Activated CD4-positive, alpha-beta T cell treated with anti-CD3 and anti-CD28 coated beads for 36 hours (primary cell): Measurements from ENCODE around the gene SERINC3. TPM values are rescaled to one million over a fixed set of nuclear protein-coding genes. Genes with fewer than 3 reads are reported as not detected.

Source experiments
- ATAC-seq: fragments of 200-7000 bp; cut with Tn5 transposase; one replicate; pipeline ENCODE4 v1.10.0; 2021; ENCODE audit warnings: mild to moderate bottlenecking, moderate library complexity
- CTCF ChIA-PET: fragments of 350-600 bp; sonication (Branson Sonifier 250); formaldehyde crosslinking; loops from one replicate; lab custom pipeline; 2021; ENCODE audit warnings: antibody characterized with exemption; lab: Charles Lee
- POLR2A ChIA-PET: fragments of 350-600 bp; sonication (Branson Sonifier 250); formaldehyde crosslinking; loops from one replicate; lab custom pipeline; 2021; ENCODE audit warnings: antibody characterized with exemption, inconsistent platforms; lab: Charles Lee
- DNase-seq: peaks from one replicate; pipeline ENCODE4 v3.0.0-alpha.2; 2020
- H3K27ac Mint-ChIP-seq: one replicate; pipeline ENCODE4 v1.8.0; 2021; ENCODE audit warnings: mixed read lengths
- H3K27me3 Mint-ChIP-seq: one replicate; pipeline ENCODE4 v1.8.0; 2021; ENCODE audit warnings: mixed read lengths
- H3K36me3 Mint-ChIP-seq: one replicate; pipeline ENCODE4 v1.8.0; 2021; ENCODE audit warnings: low read depth, mixed read lengths
- H3K4me1 Mint-ChIP-seq: one replicate; pipeline ENCODE4 v1.8.0; 2021; ENCODE audit warnings: mixed read lengths
- H3K4me3 Mint-ChIP-seq: one replicate; pipeline ENCODE4 v1.8.0; 2021; ENCODE audit warnings: mild to moderate bottlenecking, moderate library complexity, mixed read lengths
- H3K9me3 Mint-ChIP-seq: one replicate; pipeline ENCODE4 v1.8.0; 2021; ENCODE audit warnings: low read depth, mixed read lengths
- intact Hi-C, 2 experiments: fragments of 100-400 bp; cut with DNase I in 1 of 2; cut with micrococcal nuclease in 1 of 2; formaldehyde crosslinking; loops; one replicate each; pipeline versions ENCODE4 v1.14.2 to v1.15.1; 2022 to 2024; cut with DNase I, micrococcal nuclease
- total RNA-seq, 2 experiments: library from RNA; stranded (reverse); gene quantifications; one replicate each; pipeline ENCODE4 v1.2.3, GENCODE V29; 2021

SERINC3 gene
- total RNA-seq, 2 experiments from 2014 or later = 51.9 to 58.5 TPM

- no peak overlapping the region for H3K4me3 Mint-ChIP-seq
- no peaks in the 10 kb centered on the region for H3K36me3 Mint-ChIP-seq
- ATAC-seq = no peak
- intact Hi-C loops = loop anchor here in 1 of 2 experiments (5.0 kb wide), 1 partner anchor 247 kb away; no protein-coding TSS in a partner anchor
- H3K27ac Mint-ChIP-seq = no peak overlapping the region
- no peaks in the 10 kb centered on the region for H3K27me3 Mint-ChIP-seq
- H3K4me1 Mint-ChIP-seq = no peaks in the 10 kb centered on the region
- POLR2A ChIA-PET = no interaction called here
- CTCF ChIA-PET = no interaction called here
- no peaks in the 10 kb centered on the region for H3K9me3 Mint-ChIP-seq
- no peak for DNase-seq
These were observed 57.4 kb downstream of the SERINC3 start for GRCh38 chr20:44464514-44464913.

GRCh38 chr20:44463466-44463865, 58.4 kb downstream of the SERINC3 start:
- CTCF ChIA-PET = interaction anchor here (0.9 kb wide), 1 partner anchor 12 kb away, joined by 3 read pairs; the partner anchor contains the start of gene TTPAL
- no peaks in the 10 kb centered on the region for H3K4me1 Mint-ChIP-seq
- ATAC-seq = no peak

GRCh38 chr20:44461803-44462174, 60.1 kb downstream of the SERINC3 start:
- Mint-ChIP-seq H3K4me1 (no peaks in the 10 kb centered on the region), H3K36me3 (no peaks in the 10 kb centered on the region), H3K27ac (no peak overlapping the region), H3K9me3 (no peaks in the 10 kb centered on the region), H3K27me3 (no peaks in the 10 kb centered on the region), H3K4me3 (no peak overlapping the region)
- DNase-seq (no peak), ATAC-seq (no peak)
- intact Hi-C loops = loop anchor here (2.0 to 5.0 kb wide), 3 partner anchors 75 to 247 kb away; no protein-coding TSS in a partner anchor
- CTCF ChIA-PET = interaction anchor here (0.6 to 1.7 kb wide), 10 partner anchors 9 to 246 kb away, joined by 3 to 6 read pairs (median 3); no protein-coding TSS in a partner anchor
- POLR2A ChIA-PET = no interaction called here

More at GRCh38 chr20:44463466-44463865, 58.4 kb downstream of the SERINC3 start:
- Mint-ChIP-seq H3K27ac (no peak overlapping the region), H3K36me3 (no peaks in the 10 kb centered on the region), H3K9me3 (no peaks in the 10 kb centered on the region), H3K4me3 (no peak overlapping the region), H3K27me3 (no peaks in the 10 kb centered on the region)
- intact Hi-C loops = loop anchor here in 1 of 2 experiments (5.0 kb wide), 1 partner anchor 246 kb away; no protein-coding TSS in a partner anchor
- POLR2A ChIA-PET = interaction anchor here (0.7 kb wide), 1 partner anchor 101 kb away, joined by 5 read pairs; no protein-coding TSS in a partner anchor
- no peak for DNase-seq

DNA sequence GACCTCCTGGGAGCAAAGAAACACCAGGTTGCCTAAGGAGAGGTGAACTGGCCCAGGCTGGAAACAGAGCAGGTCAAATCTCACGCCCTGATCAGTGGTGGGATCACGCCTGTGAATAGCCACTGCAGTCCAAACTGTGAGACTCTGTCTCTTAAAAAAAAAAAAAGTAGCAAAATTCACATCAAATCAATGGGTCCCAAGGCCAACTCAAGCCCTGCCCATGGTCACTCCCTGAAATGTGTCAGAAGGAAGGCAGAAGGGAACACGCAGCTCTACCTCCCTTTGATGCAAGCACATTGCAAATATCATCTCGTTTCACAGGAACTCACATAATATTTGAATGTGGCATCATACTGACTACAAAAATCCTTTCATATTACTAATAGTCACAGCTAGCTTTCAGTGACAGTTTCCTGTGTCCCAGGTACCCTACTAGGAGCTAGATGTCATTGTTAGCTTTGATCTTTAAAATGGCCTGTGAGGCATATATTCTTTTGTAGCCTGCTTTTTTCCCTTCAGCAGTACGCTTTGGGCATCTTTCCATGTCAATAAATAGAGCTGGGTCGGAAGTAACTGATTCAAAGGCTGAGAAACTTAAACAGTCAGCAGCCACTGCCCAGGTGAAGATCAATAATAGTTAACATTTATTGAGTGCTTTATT, 60.6 kb downstream of the SERINC3 start:
- DNase-seq (no peak), ATAC-seq (no peak)
- ChIA-PET POLR2A (no interaction called here), CTCF (interaction anchor here (0.6 to 1.7 kb wide), 7 partner anchors 9 to 242 kb away, joined by 3 to 6 read pairs (median 3); no protein-coding TSS in a partner anchor)
- no peak overlapping the region for H3K4me3 Mint-ChIP-seq
- no peaks in the 10 kb centered on the region for H3K36me3 Mint-ChIP-seq
- no peaks in the 10 kb centered on the region for H3K4me1 Mint-ChIP-seq
- intact Hi-C loops = loop anchor here (2.0 to 5.0 kb wide), 3 partner anchors 74 to 246 kb away; no protein-coding TSS in a partner anchor
- no peaks in the 10 kb centered on the region for H3K27me3 Mint-ChIP-seq
- no peak overlapping the region for H3K27ac Mint-ChIP-seq
- H3K9me3 Mint-ChIP-seq = no peaks in the 10 kb centered on the region

- DNase-seq (no peak), ATAC-seq (peak; percentile 47)
- POLR2A ChIA-PET = no interaction called here
- Mint-ChIP-seq H3K4me3 (no peak overlapping the region), H3K4me1 (no peaks in the 10 kb centered on the region), H3K27me3 (no peaks in the 10 kb centered on the region), H3K36me3 (no peaks in the 10 kb centered on the region), H3K27ac (no peak overlapping the region), H3K9me3 (no peaks in the 10 kb centered on the region)
- CTCF ChIA-PET = interaction anchor here (0.9 to 1.7 kb wide), 3 partner anchors 8 to 77 kb away, joined by 3 to 6 read pairs (median 3); no protein-coding TSS in a partner anchor
- intact Hi-C loops = loop anchor here (1.0 to 5.0 kb wide), 4 partner anchors 72 to 246 kb away; no protein-coding TSS in a partner anchor
These were observed 61.1 kb downstream of the SERINC3 start for GRCh38 chr20:44460795-44461141.

- Mint-ChIP-seq H3K9me3 (no peaks in the 10 kb centered on the region), H3K4me3 (no peak overlapping the region), H3K36me3 (no peaks in the 10 kb centered on the region), H3K27ac (no peak overlapping the region), H3K27me3 (no peaks in the 10 kb centered on the region), H3K4me1 (no peaks in the 10 kb centered on the region)
- CTCF ChIA-PET = interaction anchor here (1.8 kb wide), 1 partner anchor 75 kb away, joined by 5 read pairs; no protein-coding TSS in a partner anchor
- ATAC-seq (no peak), DNase-seq (no peak)
- intact Hi-C loops = no loop called here
- POLR2A ChIA-PET = no interaction called here
These were observed 62.6 kb downstream of the SERINC3 start for GRCh38 chr20:44459271-44459670.

DNA sequence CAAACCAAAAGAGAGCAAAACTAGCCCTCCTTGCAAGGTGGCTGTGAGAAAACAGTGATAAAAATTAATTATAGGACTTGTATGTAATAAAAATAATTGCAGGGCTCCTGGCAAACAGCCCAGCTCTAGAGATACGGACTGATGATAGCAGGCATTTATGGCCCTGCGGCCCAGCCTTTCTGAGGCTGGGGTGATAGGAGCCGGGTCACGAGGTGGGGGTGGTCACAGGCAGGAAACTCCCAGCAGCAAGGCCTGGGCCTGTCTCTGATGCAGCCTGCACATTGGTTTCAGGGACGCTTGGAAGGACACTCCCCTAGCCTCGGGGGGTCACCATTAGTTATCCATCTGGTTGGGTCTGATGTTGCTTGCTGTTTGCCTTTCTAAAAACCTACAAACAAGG, 64.9 kb downstream of the SERINC3 start:
- Mint-ChIP-seq H3K9me3 (no peaks in the 10 kb centered on the region), H3K27me3 (no peaks in the 10 kb centered on the region), H3K36me3 (no peaks in the 10 kb centered on the region), H3K4me3 (no peak overlapping the region), H3K4me1 (no peaks in the 10 kb centered on the region), H3K27ac (no peak overlapping the region)
- ChIA-PET CTCF (no interaction called here), POLR2A (no interaction called here)
- intact Hi-C loops = no loop called here
- ATAC-seq = no peak
- no peak for DNase-seq

DNA sequence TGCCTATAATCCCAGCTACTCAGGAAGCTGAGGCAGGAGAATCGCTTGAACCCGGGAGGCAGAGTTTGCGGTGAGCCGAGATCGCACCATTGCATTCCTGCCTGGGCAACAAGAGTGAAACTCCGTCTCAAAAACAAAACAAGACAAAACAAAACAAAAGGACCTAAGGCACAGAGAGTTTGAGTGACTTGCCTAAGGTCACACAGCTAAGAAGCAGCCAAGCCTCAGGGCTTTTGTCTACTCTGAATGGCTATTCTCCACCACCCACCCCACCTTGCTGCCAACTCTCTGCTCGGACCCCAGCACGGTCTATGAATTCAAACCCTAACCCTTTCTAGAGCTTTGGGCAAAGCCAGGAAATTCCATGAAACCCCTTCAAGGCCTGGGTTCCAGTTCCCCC, 65.3 kb downstream of the SERINC3 start:
- Mint-ChIP-seq H3K4me3 (no peak overlapping the region), H3K27ac (no peak overlapping the region)
- CTCF ChIA-PET = interaction anchor here (1.0 kb wide), 1 partner anchor 154 kb away, joined by 3 read pairs; no protein-coding TSS in a partner anchor

DNA sequence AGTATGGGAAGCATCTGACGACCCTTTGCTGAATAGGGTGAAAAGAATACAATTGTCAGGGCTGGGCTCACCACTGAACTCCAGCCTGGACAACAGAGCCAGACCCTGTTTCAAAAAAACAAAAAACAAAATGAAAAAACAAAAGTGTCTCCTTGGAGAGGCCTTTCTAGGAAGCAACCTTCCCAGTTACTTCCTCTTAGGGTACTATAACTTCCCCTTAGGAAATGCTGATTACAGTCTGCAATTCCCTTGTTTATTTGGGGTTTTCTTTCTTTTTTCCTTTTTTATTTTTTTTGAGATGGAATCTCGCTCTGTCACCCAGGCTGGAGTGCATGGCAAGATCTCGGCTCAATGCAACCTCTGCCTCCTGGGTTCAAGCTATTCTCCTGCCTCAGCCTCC, 66.7 kb downstream of the SERINC3 start:
- no peak for DNase-seq
- CTCF ChIA-PET = no interaction called here
- H3K27ac Mint-ChIP-seq = no peak overlapping the region
- no peaks in the 10 kb centered on the region for H3K9me3 Mint-ChIP-seq
- no peaks in the 10 kb centered on the region for H3K4me1 Mint-ChIP-seq
- intact Hi-C loops = no loop called here
- POLR2A ChIA-PET = no interaction called here
- H3K4me3 Mint-ChIP-seq = no peak overlapping the region
- no peak for ATAC-seq
- H3K36me3 Mint-ChIP-seq = no peaks in the 10 kb centered on the region
- no peaks in the 10 kb centered on the region for H3K27me3 Mint-ChIP-seq

More for the DNA sequence above, 65.3 kb downstream of the SERINC3 start:
- intact Hi-C loops = no loop called here
- no peaks in the 10 kb centered on the region for H3K4me1 Mint-ChIP-seq
- DNase-seq = no peak
- no peaks in the 10 kb centered on the region for H3K36me3 Mint-ChIP-seq
- no peaks in the 10 kb centered on the region for H3K27me3 Mint-ChIP-seq
- POLR2A ChIA-PET = no interaction called here
- ATAC-seq = no peak
- H3K9me3 Mint-ChIP-seq = no peaks in the 10 kb centered on the region

DNA sequence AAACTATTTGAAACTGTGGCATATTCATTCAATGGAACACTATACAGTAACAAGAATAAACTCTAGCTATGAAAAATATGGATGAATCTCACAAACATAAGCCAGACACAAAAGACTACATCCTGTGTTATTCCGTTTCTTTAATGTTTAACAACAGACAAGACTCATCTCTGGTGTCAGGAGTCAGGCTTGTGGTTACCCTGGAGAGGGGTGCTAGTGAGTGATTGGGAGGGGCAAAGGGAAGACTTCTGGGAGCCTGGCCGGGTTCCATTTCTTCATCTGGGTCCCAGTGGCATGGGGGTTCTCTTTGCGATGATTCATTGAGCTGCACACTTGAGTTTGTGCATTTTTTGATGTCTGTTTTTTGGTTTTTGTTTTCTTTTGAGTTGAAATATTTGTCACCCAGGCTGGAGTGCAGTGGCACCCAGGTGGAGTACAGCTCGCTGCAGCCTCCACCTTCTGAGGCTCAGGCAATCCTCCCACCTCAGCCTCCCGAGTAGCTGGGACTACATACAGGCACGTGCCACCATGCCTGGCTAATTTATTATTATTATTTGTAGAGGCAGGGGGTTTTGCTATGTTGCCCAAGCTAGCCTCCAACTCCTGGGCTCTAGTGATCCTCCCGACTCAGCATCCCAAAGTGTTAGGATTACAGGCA, 67.4 kb downstream of the SERINC3 start:
- ChIA-PET POLR2A (no interaction called here), CTCF (interaction anchor here (0.7 kb wide), 1 partner anchor 390 kb away, joined by 3 read pairs; no protein-coding TSS in a partner anchor)
- no peak overlapping the region for H3K4me3 Mint-ChIP-seq
- ATAC-seq = no peak
- H3K4me1 Mint-ChIP-seq = no peaks in the 10 kb centered on the region
- intact Hi-C loops = no loop called here
- no peaks in the 10 kb centered on the region for H3K27me3 Mint-ChIP-seq
- H3K9me3 Mint-ChIP-seq = no peaks in the 10 kb centered on the region
- no peaks in the 10 kb centered on the region for H3K36me3 Mint-ChIP-seq
- H3K27ac Mint-ChIP-seq = no peak overlapping the region
- no peak for DNase-seq

- Mint-ChIP-seq H3K36me3 (no peaks in the 10 kb centered on the region), H3K9me3 (no peaks in the 10 kb centered on the region), H3K27me3 (peaks cover 1% of the 10 kb centered on the region), H3K4me1 (no peaks in the 10 kb centered on the region), H3K4me3 (no peak overlapping the region), H3K27ac (no peak overlapping the region)
- no peak for DNase-seq
- ChIA-PET POLR2A (no interaction called here), CTCF (interaction anchor here (1.2 kb wide), 1 partner anchor 11 kb away, joined by 3 read pairs; no protein-coding TSS in a partner anchor)
- intact Hi-C loops = no loop called here
- ATAC-seq = no peak
These were observed 70.9 kb downstream of the SERINC3 start for GRCh38 chr20:44450903-44451450.
